Hepatocyte (in vitro differentiated cells): ENCODE results near the gene SLC12A7.

Source experiments
- CTCF ChIP-seq: fragments of 200-600 bp; sonication (generic); IDR thresholded peaks from 2 replicates; pipeline ENCODE4 v1.5.1; 2016; ENCODE audit warnings: antibody characterized with exemption, mild to moderate bottlenecking; ENCODE audit not compliant: poor library complexity
- EZH2 ChIP-seq: fragments of 200-600 bp; sonication (generic); IDR thresholded peaks from 2 replicates; pipeline ENCODE4 v1.6.1; 2016; ENCODE audit warnings: antibody characterized with exemption, mild to moderate bottlenecking, borderline replicate concordance
- EZH2phosphoT487 ChIP-seq: fragments of 200-600 bp; sonication (generic); IDR thresholded peaks from one replicate; pipeline ENCODE4 v1.6.1; 2018; ENCODE audit warnings: antibody characterized with exemption, mild to moderate bottlenecking, low read depth, moderate library complexity; ENCODE audit not compliant: unreplicated experiment, severe bottlenecking

- TF ChIP-seq CTCF, result no peak
- no peak for TF ChIP-seq EZH2
- TF ChIP-seq EZH2phosphoT487, result no peak
Observed at GRCh38 chr5:1007221-1007680, 104.6 kb downstream of the SLC12A7 start.
